GM19025 (cell line): ENCODE data around the gene NTM.

ENCODE experiments used
- ATAC-seq: cut with Tn5 transposase; IDR thresholded peaks from one replicate; pipeline ENCODE4 v1.9.1; 2021; ENCODE audit warnings: mild to moderate bottlenecking, low read depth, moderate library complexity; ENCODE audit not compliant: unreplicated experiment

NTM gene

GRCh38 chr11:131756479-131757110 lies 386.2 kb downstream of the NTM start:
- no peak for ATAC-seq

DNA sequence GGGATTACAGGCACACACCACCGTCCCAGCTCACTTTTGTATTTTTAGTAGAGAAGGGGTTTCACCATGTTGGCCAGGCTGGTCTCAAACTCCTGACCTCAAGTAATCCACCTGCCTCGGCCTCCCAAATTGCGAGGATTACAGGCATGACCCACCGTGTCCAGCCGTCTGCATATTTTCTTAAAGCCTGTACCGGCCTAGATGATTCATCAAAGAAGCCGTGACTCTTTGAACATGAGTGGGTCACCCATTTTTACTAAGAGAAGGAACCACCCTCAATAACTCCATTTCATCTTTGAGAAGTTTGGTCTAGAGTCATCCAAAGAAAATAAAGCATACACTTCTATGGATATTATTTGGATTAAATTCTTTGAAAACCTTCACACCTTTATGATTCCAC lies 388.3 kb downstream of the NTM start:
- ATAC-seq, result no peak

DNA sequence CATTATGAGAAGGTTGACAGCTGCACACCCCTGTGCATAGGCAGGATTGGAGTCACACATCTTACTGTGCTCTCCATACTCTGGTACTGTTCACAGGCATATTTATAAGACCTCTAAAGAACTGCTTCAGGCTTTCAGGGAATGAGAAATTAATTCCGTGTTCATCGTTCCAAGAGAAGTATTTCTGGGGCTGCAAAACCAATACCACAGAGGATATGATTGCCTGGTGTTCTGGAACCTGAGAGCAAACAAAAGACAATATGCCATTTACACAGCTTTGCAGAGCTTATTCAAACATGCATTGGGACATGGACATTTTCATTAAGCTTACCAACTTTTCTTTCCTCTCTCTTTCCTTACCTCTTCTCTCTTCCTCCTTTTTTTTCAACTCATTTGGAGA lies 388.7 kb downstream of the NTM start:
- ATAC-seq, result no peak

DNA sequence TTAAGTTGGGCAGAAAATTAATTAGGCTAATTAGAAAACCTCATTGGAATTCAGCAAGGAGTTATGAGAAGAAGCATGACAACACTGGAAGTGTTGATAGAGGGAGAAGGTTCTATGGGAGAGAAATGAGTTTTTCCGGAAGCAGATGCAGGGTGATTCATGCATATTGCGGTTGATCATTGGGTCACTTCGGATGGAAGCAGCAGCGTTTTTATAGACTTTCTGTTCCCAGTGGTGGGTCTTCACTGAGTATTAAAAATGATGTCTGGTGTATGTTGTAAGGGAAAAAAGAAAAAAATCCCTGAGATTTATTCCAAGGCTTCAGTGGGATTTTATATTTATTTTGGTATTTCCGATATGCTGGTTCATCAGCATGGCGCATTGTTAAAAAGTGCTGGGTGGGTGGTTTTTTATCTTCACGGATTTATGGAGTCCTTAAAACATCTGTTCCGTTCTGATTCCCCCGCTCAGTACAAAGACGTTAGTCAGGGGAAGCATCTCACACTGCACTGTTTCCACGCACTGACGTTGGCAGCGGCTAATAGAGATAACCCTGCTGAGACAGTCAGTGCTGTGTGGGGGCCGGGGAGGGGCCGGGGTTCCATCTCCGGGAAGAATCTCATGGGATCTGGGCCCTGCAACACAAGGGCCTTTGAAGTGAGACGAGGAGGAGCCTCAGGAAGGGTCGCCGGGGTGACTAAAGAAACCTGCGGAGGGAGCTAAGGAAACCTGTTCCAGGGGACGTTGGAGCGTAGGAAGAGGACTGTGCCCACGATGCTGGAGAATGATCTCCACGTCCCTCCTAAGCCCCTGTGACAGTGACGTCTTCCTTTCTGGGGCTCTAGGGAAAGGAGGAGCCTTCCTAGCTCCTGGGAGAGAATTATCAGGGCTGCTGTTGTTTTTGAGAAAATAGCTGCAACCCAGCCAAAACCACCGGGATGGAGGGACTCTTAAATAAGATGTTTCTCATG lies 390.0 kb downstream of the NTM start:
- no peak for ATAC-seq

DNA sequence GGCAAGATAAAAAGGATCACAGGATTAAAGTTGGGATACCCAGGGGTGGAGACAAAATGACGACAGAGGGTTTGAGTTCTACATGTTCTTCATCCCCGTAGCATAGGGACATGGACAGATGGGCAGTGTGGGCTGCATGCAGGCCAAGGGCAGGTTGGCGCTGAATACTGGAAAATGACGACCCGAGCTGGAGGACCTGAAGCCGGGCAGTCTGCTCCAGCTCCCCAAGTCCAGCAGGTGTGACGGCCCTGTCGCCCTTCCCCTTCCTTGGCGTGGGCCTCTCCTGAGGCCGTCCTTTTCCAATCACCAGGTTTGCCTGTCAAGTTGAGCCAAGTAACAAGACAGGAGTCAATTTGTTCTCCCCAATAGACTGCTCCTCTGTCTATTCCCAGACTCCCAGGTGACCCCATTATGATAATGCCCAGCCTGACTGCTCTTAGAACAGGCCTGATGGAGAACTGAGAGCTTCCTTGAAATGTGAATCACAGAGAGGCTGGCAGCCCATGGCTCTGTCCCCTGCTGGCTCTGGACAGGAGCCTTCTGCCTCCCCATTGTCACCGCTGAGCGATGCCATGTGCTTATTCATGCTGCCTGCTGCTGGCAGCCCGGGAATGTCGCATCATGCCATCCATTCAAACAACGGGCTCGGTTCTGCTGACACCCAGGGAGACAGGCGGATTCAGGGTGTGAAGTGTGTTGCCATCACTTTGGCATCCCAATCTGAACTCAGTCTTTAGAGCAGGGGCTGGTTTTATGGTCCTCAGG lies 392.1 kb downstream of the NTM start:
- ATAC-seq, result no peak

DNA sequence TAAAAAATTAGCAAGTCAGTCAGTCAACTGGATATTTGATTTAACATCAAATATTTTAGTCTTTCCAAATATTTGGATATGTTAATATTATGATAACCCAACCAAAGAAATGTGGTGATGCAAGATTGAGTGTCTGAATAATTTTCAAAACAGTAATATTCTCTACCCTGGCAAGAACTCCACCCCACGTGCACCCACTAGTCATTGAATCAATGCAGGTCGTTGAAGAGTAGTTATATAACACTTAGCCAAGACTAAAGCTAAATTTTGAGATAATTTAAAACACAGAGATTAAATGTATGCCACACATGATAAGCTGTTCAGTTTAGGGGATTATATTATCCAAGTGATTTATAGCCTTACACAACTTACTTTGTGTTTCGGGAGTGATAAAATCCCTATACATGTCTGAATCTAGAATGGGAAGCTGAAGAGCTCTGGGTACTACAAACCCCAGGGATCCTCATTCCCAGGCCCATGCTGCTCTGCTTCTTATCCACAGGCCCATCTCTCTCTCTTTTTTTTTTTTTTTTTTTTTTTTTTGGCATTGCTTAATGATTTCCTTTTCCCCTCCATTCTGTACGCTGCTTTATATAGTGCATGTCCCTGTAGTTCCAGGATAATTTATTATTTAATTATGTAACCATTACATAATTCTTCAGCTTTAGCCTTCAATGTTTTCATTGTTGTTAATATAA lies 392.9 kb downstream of the NTM start:
- ATAC-seq, result no peak

GRCh38 chr11:131764126-131764525 lies 393.7 kb downstream of the NTM start:
- no peak for ATAC-seq

GRCh38 chr11:131764649-131765048 lies 394.2 kb downstream of the NTM start:
- no peak for ATAC-seq

GRCh38 chr11:131766637-131767036 lies 396.2 kb downstream of the NTM start:
- ATAC-seq, result no peak

DNA sequence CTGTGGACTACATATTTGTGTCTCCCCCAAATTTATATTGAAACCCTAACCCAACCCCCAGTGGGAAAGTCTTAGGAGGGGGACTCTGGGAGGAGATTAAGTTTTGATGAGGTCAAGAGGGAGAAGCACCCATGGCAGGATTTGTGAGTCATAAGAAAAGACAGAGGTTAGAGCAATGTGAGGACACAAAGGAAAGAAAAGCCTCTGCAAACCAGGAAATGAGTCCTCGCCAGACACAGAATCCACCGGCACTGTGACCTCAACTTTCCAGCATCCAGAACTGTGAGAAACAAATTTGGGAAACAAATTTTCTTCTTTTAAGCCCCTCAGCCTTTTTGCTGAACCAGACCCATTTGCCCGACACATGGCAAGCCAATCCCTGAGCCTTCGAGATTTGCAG lies 397.0 kb downstream of the NTM start:
- no peak for ATAC-seq

DNA sequence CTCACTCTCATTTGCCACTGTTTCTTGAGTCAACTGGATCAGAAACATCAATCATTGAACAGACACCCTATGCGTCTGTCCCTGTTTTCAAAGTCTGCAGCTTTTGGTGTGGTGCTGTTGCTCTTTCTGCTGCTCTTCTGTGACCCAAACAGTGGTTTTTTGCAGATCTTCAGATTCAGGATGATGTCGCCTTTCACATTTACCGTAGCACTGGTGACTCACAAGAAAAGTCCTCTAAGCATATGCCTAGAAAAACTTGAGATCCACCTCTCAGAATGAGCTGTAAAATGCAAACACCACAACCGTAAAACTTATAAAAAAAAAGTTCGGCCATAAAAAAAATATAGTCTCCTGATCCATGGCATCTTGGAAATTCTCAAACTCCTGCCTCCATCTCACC lies 400.4 kb downstream of the NTM start:
- ATAC-seq, result no peak

DNA sequence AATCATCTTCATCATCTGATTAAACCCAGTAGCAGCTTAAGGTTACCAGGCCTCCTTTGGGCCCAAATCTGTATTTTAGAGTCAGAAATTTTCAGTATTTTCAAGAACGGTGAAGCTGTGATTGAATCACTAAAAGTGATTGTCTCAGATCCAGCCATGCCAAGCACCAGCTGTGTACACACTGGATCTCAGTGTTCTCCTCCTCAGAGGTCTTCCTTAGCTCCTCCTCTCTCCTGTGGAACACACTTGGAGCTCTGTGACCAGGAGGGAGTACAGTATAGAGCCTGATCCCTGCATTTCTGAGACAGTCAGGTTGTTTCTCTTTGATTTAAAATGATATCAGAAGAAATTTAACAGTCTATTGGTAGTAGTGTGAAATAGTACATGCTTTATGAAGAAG lies 401.1 kb downstream of the NTM start:
- no peak for ATAC-seq

- no peak for ATAC-seq
These were observed 403.2 kb downstream of the NTM start for GRCh38 chr11:131773626-131774025.

DNA sequence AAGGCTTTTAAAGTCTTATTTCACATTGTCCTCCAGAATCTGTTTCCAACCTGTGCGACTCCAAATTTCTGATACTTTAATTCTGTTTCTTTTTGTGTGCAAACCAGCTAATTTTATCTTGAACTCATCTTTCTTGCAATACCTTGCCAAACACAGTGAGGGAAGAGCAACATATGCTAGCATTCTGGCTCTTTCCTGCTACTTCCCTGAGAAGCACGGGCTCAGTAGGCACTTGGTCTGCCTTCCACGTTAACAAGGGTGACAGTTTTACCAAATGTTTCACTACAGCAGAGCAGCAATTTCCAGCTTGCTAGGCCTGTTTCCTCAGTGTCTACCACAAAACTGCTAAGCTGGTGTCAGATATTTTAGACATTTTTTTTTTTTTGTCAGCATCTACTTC lies 405.8 kb downstream of the NTM start:
- ATAC-seq, result no peak

DNA sequence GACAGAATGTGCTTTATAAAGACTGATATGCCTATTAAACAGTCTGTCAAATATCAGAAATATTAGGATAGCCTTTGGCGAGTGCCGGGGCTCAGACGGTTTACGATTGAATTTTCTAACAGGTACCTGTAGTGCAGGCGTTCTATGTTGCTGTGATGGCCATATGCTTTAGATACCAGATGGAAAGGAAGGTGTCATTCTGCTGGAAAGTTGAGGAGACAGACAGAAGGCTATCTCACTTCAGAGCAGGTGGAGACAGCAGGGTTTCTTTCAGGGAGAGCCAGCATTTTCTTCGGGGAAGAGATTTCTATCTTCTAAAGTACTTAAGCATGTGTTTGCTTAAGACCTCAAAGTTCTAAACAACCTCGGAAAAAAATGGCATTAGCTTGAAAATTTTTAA lies 415.4 kb downstream of the NTM start:
- no peak for ATAC-seq

- no peak for ATAC-seq
These were observed 416.7 kb downstream of the NTM start for GRCh38 chr11:131787119-131787518.

GRCh38 chr11:131790586-131790985 lies 420.2 kb downstream of the NTM start:
- ATAC-seq, result no peak

GRCh38 chr11:131792243-131792642 lies 421.8 kb downstream of the NTM start:
- ATAC-seq, result no peak

GRCh38 chr11:131796089-131796488 lies 425.7 kb downstream of the NTM start:
- ATAC-seq, result no peak

DNA sequence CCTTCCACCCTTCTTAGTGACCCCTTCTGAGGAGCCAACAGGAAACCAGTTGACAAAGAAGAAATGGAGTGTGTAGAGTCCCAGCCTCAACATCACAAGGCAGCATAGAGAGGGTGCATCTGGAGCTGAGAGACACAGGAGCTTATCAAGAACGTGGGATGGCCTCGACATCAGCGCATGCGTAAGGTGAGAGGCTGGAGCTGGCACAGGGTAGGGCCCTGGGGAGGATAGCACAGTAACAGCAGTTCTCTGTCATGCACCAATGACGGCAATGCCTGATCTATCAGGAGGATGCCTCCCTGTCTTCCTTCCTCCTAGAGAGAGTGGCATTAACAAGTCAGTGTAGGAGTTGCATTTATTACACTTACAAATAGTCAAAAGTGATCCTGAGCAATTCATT lies 426.1 kb downstream of the NTM start:
- ATAC-seq, result no peak

GRCh38 chr11:131800452-131800851 lies 430.0 kb downstream of the NTM start:
- ATAC-seq, result no peak
